GM21423 (cell line): Measurements from ENCODE around the gene MRPS10.
"Not testable (repeated sequence)": the region's sequence is repeated elsewhere in the genome, so short reads cannot be mapped to it uniquely, and the experiment has no call there.

Experiments
- ATAC-seq: cut with Tn5 transposase; IDR thresholded peaks from one replicate; pipeline ENCODE4 v1.9.1; 2021; ENCODE audit warnings: mild to moderate bottlenecking, moderate library complexity; ENCODE audit not compliant: unreplicated experiment

The MRPS10 gene

GRCh38 chr6:42179261-42179944 lies 38.3 kb downstream of the MRPS10 start:
- no peak for ATAC-seq

DNA sequence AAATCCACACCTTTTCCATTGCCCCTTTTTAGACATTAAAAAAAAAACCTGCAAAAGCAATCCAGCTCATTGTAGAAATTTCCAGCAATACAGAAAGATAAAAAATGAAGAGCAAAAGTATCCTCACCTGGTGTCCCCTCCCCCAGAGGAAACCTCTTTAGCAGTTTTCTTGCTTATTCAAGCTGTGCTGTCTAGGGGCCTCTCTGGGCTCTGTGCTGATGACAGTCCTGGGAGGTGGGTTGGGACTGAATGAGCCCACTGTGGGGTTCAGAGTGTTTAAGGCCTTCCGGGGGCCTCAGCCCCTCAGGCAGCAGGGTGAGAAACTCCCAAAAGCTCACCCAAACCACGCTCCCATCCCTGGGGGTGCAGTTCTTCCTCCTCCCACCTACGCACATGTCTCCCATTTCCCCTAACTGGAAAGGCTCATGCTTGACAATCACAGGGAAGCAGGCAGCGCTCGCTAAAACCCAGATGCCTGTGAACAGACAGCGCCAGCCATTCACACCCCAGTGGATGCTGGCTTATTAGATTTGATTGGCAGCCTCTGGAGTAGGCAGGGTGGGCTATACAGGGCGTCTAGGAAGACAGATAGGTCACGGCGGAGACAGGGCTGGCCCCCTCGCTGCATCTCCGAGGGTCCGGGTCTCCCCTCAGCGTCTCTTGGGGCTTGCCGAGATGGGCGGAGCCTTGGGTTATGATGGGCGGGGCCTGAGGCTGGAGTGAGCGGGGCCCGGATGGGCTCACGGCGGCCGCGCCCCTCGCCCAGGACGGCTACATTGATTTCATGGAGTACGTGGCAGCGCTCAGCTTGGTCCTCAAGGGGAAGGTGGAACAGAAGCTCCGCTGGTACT lies 39.9 kb downstream of the MRPS10 start:
- no peak for ATAC-seq

DNA sequence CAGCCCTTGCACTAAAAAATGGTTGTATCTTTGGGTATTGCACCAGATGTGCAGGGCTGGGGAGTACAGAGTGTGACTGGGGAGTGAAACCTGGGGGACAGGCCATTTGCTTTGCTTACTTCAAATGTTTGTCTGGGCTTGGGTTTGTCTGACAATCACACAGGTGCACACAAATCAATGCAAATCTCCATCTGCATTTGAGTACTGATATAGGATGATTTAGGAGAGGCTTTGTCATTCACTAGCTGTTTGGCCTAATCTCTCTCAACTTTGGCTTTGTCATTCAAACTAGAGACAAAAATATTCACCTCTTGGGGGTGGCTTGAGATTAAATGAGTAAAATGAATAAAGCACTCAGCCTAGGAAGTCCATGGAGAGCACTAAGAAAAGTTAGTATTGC lies 40.7 kb downstream of the MRPS10 start:
- ATAC-seq = no peak

- no peak for ATAC-seq
These were observed 41.8 kb downstream of the MRPS10 start for GRCh38 chr6:42175860-42176259.

- no peak for ATAC-seq
These were observed 44.6 kb downstream of the MRPS10 start, which contains the start of gene GUCA1A for GRCh38 chr6:42173101-42173500. TSS of gene GUCA1A (plus strand) at chr6:42173364. CDS start at chr6:42173614, 250 bp downstream.

DNA sequence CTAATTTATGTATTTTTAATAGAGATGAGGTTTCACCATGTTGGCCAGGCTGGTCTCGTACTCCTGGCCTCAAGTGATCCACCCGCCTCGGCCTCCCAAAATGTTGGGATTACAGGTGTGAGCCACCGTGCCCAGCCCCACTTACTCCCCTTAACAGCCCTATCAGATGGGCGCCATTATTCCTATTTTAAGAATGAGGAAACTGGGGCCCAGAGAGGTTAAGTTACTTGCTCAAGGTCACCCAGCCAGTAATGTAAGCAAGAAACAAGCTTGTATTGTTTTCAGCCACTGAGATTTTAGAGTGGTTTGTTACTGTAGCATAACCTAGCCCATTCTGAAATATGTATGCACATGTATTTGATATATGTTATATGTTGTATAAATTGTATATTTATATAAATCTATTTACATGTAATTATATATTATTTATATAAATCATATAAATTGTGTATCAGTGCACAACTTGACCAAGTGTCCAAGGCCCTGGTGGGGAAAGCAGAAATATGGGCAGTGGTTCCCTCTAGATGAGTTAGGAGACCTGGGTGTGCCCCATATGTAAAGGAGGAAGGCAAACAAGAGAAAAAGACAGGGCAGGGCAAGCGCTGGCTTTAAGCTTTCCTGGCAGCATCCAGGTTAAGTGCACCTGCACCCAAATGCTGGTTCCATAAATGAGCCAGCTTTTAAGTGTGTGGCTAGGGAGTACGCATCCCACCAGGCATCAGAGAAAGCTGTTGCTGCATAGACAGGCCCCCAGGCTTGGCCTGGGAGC lies 45.7 kb downstream of the MRPS10 start:
- no peak for ATAC-seq

DNA sequence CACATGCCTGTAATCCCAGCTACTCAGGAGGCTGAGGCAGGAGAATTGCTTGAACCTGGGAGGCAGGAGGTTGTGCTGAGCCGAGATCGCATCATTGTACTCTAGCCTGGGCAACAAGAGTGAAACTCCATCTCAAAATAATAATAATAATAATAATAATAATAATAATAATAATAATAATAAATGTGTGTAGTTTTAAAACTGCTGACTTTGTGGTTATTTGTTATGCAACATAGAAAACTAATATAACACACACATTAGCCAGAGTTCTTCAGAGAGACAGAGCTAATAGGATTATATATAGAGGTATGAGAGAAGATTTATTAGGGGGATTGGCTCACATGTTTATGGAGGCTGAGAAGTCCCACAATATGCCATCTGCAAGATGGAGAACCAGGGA lies 47.9 kb downstream of the MRPS10 start:
- ATAC-seq = not testable (repeated sequence)

DNA sequence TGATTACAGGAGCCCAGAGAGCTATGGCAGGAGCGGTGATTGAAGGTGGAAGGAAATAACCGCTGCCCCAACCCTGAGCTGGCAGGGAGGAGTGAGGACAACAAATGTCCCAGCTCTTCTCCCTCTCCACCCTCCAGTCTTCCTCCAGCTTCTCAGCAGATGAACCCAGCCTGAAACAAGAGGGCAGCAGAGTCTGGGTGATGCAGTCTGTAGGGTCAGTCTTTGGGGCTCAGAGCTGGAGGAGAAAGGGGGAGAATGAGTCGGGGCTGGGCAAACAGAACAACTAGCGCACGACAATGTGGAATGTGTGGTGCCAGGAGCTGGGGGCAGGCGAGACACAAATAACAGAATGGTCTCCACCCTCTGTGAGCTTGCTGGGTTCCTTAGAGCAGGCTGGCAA lies 49.0 kb downstream of the MRPS10 start:
- ATAC-seq = no peak

- ATAC-seq = no peak
These were observed 51.1 kb downstream of the MRPS10 start for GRCh38 chr6:42166444-42167141.

DNA sequence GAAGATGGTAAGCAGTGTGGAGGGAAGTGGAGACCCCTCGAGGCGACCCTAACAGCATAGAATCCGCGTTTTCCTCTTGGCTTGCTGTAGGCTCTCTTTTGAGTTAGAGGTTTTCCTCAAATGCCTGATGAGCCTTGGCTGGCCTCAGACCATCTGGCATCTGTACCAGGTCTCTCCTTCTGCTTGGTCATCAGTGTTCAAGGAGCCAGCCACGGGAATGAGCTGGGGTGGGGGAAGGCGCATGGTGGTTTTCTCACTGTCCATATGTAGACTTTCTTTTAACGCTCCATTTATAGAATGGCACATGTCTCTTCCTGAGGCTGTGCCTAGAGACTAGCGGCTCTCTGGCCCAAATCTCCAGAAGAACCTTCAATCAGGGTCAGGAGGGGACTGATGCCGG lies 52.6 kb downstream of the MRPS10 start:
- no peak for ATAC-seq

GRCh38 chr6:42163981-42164380 lies 53.7 kb downstream of the MRPS10 start:
- no peak for ATAC-seq

DNA sequence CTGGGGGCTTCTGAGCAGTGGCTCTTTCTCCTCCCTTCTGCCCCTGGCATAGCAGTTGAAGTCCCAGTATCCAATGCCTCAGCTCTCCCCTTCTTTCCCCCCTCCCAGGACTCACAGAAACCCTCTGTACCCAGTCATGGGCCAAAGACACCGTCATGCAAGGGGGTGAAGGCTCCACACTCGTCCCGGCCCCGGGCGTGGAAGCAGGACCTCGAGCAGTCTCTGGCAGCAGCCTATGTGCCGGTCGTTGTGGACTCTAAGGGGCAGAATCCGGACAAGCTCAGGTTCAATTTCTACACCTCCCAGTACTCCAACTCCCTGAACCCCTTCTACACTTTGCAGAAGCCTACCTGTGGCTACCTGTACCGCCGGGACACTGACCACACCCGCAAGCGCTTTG lies 54.8 kb downstream of the MRPS10 start:
- no peak for ATAC-seq

DNA sequence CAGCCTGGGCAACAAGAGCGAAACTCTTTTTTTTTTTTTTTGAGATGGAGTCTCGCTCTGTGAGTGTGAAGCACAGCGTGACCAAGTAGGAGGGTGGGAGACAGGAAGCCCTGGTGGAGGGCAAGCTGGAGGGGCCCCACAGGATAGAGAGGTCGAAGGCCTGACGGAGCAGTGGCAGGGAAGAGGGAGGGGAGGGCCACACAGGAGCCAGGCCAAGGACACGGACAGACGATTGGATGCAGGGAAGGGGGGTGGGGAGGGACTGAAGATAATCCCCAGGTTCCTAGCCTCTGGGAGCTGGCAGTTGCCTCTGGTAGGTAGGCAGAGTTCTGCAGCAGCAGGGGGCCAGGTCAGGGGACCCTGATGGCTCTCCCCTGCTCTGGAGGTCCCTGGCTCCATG lies 55.3 kb downstream of the MRPS10 start:
- ATAC-seq = no peak

DNA sequence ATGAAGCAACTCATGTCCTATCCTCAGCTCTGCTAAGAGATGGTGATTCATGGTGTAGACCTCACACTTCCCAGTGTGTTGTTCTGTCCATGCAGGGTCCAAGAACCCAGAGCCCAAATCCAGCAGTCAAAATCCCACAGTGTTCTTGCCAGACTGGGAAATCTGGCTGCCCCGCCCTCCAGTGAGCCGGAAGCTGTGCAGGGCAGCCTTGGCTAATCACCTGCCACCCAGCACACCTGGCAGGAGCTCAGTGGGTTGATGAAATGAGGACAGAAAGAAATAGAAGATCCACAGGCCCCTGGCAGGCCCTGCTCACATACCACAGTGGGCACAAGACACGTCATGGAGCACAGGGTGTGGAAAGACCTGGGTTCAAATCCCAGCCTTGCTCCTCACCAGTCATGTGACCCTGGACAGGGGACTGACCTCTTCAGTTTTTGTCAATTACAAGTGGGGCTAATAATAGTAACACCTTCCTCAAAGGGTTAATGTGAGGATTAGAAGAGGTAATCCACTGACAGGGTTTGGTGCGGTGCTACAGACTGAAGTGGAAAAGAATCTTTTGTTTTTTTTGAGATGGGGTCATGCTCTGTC lies 58.1 kb downstream of the MRPS10 start:
- ATAC-seq = no peak

GRCh38 chr6:42158631-42159030 lies 59.0 kb downstream of the MRPS10 start:
- no peak for ATAC-seq

DNA sequence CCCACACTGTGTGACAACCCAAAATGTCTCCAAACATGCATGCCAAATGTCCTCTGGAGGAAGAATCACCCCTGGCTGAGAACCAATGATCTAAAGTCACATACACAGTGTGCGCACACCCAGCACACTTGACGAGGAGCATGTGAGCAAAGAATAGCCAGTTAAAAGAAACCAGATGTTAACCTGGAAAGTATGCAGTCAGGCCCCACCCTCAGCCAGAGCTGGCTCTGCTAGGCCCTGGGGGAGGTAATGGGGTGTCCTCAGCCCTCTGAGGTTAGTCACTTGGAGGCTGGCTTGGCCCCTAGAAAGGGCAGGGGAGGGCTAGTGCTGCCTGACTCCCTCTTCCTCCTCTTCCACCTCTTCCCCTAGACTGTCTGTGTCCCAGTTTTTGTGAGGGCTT lies 59.6 kb downstream of the MRPS10 start:
- no peak for ATAC-seq
